GM20431 (cell line): ENCODE measurements around the gene PRPF4.
"Not testable (repeated sequence)": the region's sequence is repeated elsewhere in the genome, so short reads cannot be mapped to it uniquely, and the experiment has no call there.

Experiments used
- in situ Hi-C: fragments of 300-500 bp; cut with MseI, MboI; formaldehyde crosslinking; loops from one replicate; pipeline ENCODE4 v1.15.0; 2020; ENCODE audit warnings: low sequenced_read_pairs; ENCODE audit not compliant: unreplicated experiment

PRPF4 gene

GRCh38 chr9:113275157-113276131 is at the start of gene PRPF4, which contains the start of gene CDC26:
PRPF4 (plus strand) TSS chr9:113275658; CDS start chr9:113275744, 86 bp downstream.
CDC26 (minus strand) TSS chr9:113275572; CDS start chr9:113272507, 3,065 bp downstream.
- in situ Hi-C loops = no loop called here

- in situ Hi-C loops = no loop called here
Observed at GRCh38 chr9:113227436-113227835, 48.0 kb upstream of the PRPF4 start.

- in situ Hi-C loops = no loop called here
Observed at GRCh38 chr9:113228130-113228665, 47.3 kb upstream of the PRPF4 start.

- in situ Hi-C loops = no loop called here
Observed at GRCh38 chr9:113231701-113232100, 43.8 kb upstream of the PRPF4 start.

GRCh38 chr9:113235701-113236255 is 39.7 kb upstream of the PRPF4 start:
- in situ Hi-C loops = not testable (repeated sequence)

GRCh38 chr9:113237026-113237425 is 38.4 kb upstream of the PRPF4 start:
- in situ Hi-C loops = no loop called here

DNA sequence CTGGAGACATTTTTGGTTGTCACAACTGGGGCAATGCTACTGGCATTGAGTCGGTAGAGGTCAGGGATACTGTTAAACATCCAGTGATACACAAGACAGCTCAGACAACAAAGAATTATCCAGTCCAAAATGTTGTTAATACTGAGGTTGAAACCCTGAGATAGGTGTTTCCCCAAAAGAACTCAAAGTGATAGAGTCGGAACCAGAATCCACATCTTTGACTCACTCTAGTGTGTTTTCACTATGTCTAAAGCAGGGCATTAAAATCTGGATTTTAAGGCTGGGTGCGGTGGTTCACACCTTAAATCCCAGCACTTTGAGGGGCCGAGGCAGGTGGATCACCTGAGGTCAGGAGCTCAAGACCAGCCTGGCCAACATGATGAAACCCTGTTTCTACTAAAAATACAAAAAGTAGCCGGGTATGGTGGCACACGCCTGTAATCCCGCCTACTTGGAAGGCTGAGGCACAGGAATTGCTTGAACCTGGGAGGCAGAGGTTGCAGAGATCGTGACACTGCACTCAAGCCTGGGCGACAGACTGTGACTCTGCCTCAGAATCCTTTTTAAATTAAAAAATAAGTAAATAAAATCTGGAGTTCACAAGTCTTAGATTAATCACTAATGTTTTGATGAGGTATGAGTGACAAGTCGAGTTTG is 37.1 kb upstream of the PRPF4 start:
- in situ Hi-C loops = no loop called here

DNA sequence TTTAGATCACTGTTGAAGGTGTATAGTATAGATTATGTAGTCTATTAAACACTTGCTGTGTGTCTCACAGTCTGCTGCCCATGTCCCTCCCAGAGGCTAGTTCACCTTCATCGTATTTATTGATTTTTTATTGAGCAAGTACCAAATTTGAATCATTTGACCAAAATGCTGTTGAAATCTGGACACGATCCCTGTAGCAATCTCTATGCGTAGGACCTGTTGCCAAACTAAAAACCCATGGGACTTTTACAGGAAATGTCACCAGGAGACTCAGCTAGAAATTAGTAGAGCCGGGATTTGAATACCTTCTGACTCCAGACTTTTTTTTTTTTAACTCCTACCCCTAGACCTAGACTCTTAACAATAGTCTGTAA is 36.6 kb upstream of the PRPF4 start:
- in situ Hi-C loops = no loop called here

- in situ Hi-C loops = no loop called here
Observed at GRCh38 chr9:113241161-113241560, 34.3 kb upstream of the PRPF4 start.

DNA sequence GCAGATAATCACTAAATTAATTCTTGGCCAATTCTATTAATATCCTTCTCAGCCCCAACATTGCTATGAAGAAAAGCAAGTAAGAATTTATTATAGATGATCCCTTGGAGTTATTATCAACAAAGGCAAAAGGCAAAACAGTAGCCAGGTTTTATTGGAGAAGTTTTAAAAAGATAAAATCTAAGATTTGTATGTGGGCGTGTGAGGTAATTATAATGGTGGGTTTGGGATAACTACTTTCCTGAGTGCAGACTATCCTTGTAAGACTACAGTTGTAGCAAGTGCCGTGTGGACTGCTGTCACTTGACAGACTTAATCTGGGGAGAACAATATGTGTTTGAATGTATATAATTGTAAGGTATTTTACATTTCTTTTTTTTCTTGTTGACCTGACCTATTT is 30.9 kb upstream of the PRPF4 start:
- in situ Hi-C loops = no loop called here

DNA sequence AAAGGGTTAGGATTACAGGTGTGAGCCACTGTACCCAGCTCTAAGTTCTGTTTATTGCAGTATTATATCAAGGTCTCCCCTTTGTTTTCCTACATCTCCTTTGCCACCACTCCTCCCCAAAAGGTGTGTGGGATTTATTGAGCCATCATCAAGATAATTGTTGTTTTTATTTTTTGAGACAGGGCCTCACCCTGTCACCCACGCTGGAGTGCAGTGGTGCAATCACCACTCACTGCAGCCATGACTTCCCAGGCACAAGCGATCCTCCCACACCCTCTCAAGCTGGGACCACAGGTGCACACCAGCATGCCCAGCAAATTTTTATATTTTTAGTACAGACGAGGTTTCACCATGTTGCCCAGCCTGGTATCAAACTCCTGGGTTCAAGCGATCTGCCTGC is 29.6 kb upstream of the PRPF4 start:
- in situ Hi-C loops = no loop called here

- in situ Hi-C loops = no loop called here
Observed at GRCh38 chr9:113246928-113247327, 28.5 kb upstream of the PRPF4 start.

DNA sequence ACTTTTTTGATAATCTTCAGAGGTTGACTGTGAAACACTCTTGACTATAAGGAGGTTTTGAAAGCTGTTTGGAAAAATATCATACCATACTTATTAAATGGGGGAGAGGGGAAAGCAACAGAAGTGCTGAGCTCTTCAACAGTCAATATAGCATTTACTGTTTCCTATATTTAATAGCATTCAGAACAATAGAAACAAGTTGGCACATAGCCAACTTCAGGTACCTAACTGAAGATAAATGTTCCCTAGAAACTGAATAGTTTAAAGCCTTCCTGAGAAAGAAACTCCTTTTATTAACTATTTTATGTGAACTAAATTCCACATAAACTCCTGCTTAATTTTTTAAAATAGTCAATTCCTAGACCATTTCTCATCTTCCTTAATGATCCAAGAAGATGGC is 27.8 kb upstream of the PRPF4 start:
- in situ Hi-C loops = no loop called here

DNA sequence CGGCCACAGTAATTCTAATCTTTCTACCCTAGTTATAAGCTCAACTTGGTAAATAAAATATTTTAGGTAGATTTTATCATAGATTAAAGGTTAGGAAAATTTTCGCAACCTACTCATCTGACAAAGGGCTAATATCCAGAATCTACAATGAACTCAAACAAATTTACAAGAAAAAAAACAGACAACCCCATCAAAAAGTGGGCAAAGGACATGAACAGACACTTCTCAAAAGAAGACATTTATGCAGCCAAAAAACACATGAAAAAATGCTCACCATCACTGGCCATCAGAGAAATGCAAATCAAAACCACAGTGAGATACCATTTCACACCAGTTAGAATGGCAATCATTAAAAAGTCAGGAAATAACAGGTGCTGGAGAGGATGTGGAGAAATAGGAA is 25.8 kb upstream of the PRPF4 start:
- in situ Hi-C loops = not testable (repeated sequence)

DNA sequence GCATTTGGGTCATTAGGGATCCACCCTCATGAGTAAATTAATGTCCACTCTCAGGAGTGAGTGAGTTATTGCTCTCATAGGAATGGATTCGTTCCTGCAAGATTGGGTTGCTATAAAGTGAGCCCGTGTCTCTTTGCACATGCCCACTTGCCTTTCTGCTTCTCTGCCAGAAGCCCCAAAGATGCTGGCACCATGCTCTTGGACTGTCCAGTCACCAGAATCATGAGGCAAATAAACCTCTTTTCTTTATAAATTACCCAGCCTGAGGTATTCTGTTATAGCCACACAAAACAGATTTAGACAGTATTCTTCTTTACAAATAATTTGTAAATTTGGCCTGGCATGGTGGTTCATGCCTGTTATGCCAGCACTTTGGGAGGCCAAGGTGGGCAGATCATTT is 24.7 kb upstream of the PRPF4 start:
- in situ Hi-C loops = no loop called here

DNA sequence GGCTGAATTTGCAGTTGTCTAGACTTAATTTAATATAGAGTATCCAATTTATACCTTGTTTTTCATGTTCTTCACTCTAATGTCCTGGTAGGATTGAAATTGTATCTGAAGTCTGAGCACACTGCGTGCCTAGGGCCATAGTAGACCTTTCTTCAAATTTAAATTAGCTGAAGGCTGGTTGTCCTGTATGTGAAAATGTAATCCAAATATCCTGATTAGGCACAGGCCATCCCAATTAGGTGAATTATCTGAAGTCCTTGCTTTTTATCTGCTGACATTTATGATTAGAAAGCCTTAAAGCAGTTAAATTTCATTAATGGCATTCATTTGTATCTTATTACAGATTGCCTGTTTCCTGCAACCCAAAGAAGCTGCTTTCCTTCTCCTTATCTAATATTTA is 20.5 kb upstream of the PRPF4 start:
- in situ Hi-C loops = no loop called here

DNA sequence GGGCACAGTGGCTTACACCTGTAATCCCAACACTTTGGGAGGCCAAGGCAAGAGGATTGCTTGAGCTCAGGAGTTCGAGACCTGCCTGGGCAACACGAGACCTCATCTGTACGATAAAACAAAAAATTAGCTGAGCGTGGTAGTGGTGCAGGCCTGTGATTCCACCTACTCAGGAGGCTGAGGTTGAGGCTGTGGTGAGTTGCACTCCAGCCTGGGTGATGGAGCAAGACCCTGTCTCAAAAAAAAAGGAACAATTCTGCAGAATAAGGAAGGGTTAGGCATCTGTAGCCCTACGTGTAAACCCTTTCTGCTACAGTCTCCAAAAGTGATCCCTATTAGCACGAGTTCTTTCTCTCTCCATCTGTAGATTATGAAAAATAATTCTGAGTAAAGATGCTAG is 20.0 kb upstream of the PRPF4 start:
- in situ Hi-C loops = no loop called here

DNA sequence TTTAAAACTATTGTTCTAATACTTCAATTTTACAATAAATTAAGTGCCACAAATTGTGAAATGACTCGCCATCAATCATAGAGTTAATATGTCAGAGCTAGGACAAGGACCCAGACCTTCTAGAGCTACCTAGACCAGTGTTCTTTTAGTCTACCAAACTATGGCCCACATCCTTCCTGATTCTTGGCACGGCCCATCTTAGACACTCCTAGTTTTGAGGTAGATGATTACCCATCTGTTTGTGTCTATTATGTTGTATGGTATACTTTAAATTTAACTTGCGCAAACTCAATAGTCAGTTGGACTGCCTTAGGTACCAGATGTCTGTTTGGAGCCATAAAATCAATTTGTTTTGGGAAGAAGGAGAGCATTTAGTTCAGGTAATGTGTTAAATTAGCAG is 17.6 kb upstream of the PRPF4 start:
- in situ Hi-C loops = no loop called here

GRCh38 chr9:113258282-113258681 is 17.2 kb upstream of the PRPF4 start:
- in situ Hi-C loops = no loop called here

GRCh38 chr9:113261917-113262671 is 13.4 kb upstream of the PRPF4 start:
- in situ Hi-C loops = no loop called here
